NT2/D1 (cell line): Measurements from ENCODE around the gene INKA1.

Source experiments
- SUZ12 ChIP-seq: IDR thresholded peaks from 2 replicates; pipeline ENCODE4 v1.6.1; 2011; ENCODE audit not compliant: insufficient read length, insufficient read depth; ENCODE audit errors: extremely low read depth
- YY1 ChIP-seq: IDR thresholded peaks from 2 replicates; pipeline ENCODE4 v1.6.1; 2011; ENCODE audit not compliant: insufficient read length, insufficient read depth
- ZNF274 ChIP-seq: IDR thresholded peaks from 2 replicates; pipeline ENCODE4 v1.6.1; 2011; ENCODE audit warnings: mild to moderate bottlenecking, low read depth, low read length

DNA sequence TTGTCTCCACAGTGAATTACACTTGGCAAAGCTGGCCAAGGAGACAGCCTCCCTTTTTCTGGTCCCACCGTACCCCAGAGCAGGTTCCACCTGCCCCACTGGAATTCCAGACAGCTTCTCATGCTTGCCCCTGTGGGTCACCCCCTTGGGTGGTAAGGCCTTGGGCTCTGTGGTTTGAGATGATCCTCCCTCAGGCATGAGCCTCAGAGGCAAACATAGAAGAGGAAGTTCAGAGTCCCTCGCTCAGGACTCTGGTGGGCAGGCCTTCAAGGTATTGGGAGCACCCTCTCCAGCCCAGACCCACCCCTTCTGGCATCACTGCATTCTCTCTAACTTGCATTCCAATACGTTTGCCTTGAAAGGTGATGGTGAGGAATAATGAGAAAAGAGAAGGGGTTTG lies 28.3 kb downstream of the INKA1 start:
- TF ChIP-seq YY1 (no peak), ZNF274 (no peak), SUZ12 (no peak)
